HEK293T (cell line): ENCODE measurements around the gene SHANK1.

Experiments used
- BHLHE40 ChIP-seq: fragments of 450-650 bp; IDR thresholded peaks from 2 replicates; pipeline ENCODE4 v1.6.1; 2016; ENCODE audit warnings: mild to moderate bottlenecking, moderate library complexity, borderline replicate concordance
- FOXA1 ChIP-seq: fragments of 450-650 bp; IDR thresholded peaks from 2 replicates; pipeline ENCODE4 v1.6.1; 2016; ENCODE audit warnings: mild to moderate bottlenecking
- FOXK2 ChIP-seq: fragments of 450-650 bp; IDR thresholded peaks from 2 replicates; pipeline ENCODE4 v1.6.1; 2016; ENCODE audit warnings: mild to moderate bottlenecking
- NFRKB ChIP-seq: fragments of 450-650 bp; IDR thresholded peaks from 2 replicates; pipeline ENCODE4 v1.6.1; 2016; ENCODE audit warnings: mild to moderate bottlenecking, moderate library complexity
- SP1 ChIP-seq: fragments of 450-650 bp; IDR thresholded peaks from 2 replicates; pipeline ENCODE4 v1.6.1; 2017
- SUZ12 ChIP-seq: fragments of 450-650 bp; IDR thresholded peaks from 2 replicates; pipeline ENCODE4 v1.6.1; 2016; ENCODE audit warnings: mild to moderate bottlenecking

- TF ChIP-seq SP1 (no peak), FOXA1 (no peak), NFRKB (no peak), BHLHE40 (no peak), FOXK2 (no peak), SUZ12 (no peak)
Measured at GRCh38 chr19:50676625-50677197, 42.9 kb downstream of the SHANK1 start.
